T1000 (cell line): ENCODE results near the gene HOXB4.

Source experiments
- DNase-seq: peaks from one replicate; lab custom pipeline; 2025; ENCODE audit warnings: mixed read lengths; lab: John Stamatoyannopoulos, UW

Gene HOXB4

GRCh38 chr17:48589831-48590606 lies 11.9 kb upstream of the HOXB4 start, which contains the start of gene HOXB3:
Gene HOXB3, minus strand, starts transcription at chr17:48590241. Its CDS starts 37,767 bp downstream, at chr17:48552474.
- DNase-seq = no peak

- DNase-seq = no peak
These were observed 11.1 kb upstream of the HOXB4 start for GRCh38 chr17:48589060-48589830.

DNA sequence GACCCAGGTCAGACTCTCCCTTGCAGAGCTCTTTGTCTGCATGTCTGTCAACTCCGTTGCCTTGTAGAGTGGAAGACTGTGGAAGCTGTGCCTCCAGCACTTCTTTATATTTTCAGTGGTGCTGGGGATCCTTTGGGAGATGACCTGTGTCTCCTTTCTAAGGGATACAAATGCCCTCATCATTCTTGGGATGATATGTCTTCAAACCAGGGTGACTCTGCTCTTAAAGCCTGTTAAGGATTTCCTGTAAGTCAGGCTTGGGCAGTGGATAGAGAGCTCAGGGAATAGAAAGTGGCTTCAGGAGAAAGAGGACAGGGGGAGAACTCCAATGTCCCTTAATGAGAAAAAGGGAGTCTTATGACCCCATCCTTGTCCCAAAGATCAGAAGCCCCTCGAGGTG lies 10.4 kb upstream of the HOXB4 start:
- no peak for DNase-seq

DNA sequence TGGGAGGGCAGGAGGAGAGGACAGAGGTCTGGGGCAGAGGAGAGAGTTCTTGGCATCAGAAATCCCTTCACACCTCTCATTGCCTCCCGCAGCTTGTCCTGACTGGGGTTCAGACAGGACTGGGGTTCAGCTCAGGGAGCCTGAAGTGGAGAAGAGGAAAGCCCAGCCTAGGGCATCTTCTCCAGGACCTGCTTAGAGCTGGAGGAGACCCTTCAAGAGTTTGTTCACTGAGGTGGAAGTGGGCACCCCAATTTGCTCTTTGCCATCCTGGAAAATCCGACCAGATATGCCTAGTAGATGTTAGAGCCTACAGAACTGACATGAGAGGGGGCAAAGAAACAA lies 9.9 kb upstream of the HOXB4 start:
- no peak for DNase-seq

- no peak for DNase-seq
These were observed 9.3 kb upstream of the HOXB4 start for GRCh38 chr17:48587276-48588073.

DNA sequence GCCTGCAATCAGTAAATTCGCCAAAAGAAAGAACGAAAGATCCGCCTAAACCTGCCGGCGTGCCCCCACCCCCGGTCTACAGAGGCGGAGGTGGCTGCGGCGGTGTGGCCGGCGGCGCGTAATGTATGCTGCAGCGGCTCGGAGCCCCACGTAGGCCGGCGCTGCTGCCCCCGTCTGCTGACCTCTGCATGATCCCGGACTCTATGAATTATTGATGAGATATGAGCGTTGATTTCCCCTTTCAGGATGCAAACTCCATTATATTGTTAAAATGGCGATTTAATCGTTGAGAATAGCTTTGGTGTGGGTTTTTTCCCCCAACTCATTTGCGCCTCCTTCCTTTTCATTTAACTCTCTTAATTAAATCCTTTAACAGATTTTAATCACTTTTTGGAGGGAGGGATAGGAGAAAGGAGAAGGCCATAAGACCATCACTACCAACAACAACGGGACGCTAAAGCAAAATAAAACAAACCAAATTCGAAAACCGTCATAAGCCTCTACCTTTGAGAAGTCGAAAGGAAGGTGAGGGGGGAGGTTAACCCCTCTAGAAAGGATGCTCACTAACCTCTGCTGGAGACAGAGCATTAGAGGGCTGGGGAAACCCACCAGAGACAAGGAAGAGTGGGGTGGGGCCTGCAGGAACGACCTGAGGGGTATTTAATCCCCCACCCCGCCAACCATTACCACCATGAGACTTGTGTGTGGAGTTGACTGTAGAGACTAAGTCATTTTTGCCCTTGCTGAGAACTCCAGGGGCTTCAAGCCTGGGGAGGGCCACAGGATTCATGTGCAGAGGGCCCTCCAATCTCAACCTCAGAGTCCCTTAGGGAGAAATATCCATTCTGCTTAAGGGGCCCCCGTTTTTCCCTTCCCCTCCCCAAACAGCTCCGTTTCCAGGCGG lies 8.5 kb upstream of the HOXB4 start:
- no peak for DNase-seq

DNA sequence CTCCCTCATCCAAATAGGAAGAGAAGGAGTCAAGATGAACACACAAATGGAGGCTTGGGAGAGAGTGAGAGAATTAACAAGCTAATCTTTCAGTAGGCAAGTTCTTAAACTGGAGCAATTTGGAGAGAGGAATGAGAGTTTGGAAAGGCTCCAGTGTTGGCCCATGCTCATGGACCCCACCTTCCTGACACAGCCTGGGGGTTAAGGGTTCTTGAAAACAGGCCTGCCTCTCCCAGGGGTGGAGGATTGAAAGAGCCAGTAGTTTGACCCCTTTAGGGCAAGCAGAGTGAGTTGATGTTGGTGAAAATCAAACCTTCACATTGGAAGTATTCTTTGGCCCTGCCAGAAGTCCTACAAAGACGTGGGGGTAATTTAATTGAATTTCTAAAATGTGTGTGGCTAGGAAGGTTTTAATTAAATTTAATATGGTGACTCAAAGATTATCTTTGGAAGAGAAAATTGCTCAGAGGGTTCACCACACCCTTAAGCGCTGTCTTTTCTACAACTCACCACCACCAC lies 6.1 kb upstream of the HOXB4 start:
- DNase-seq = no peak

- DNase-seq = no peak
These were observed 5.6 kb upstream of the HOXB4 start for GRCh38 chr17:48583708-48584222.

DNA sequence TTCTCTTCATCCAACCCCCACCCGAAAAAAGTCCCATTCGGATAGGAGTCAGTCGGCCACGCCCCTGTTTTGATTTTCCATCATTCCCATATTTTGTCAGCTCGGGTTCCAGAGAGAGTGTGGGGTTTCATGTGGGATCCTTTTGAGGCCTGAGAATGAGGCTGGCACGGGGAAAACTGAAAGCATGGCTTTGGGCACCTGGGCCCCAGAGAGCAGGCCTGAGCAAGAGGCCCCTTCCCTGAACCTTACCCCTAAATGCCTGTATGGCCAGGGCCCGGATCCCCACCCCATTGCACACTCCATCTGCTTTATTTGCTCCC lies 4.6 kb upstream of the HOXB4 start:
- DNase-seq = no peak

DNA sequence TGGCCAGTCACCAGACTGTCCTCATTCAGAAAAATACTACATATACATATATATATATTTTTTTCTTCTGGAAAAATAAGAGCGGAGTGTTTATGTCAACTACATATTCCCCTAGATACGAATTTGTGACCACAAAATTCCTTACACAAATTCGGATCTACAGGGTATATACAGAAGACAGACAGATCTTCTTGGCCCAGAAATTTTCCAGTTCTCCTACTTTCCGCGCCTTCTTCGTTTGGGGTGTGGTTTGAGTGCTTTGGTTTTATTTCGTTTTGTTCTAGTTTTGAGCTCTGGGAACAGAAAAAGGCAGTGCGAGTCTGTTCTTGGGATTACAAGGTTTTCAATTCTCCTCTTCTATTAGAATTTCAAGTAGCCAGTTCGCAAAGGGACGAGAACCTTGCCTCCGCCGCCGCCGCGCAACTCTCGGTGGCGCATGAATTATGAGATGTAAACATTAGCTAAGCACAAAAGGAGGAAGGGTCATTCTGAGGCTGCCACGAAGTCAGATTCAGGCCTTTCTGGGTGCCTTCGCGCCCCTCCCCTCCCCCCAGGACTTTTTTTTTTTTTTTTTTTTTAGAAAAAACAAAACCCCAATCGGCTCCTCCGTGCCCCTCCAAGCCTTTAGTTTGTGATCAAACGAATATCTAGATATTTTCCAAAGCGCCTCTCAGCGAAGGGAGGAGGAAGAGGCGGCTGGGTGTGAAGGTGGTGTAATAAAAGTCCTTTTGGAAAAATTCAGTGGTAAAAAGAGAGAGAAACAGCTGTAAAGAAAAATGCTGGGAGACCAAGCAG lies 1.8 kb upstream of the HOXB4 start:
- DNase-seq = no peak

DNA sequence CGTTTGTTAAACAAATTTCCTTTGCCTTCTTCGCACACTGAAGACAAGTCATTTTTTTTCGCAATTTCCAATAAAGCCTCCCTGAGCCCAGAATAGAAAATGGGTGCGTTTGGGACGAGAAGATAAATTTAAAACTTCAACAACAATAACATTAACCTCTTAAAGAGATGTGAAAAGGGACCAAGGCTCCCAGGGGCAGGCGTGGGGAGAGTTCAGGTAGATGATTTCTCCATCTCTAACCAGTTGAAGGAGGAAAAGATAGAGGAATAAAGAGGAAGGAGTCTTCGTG lies 1.3 kb upstream of the HOXB4 start:
- DNase-seq = no peak

- no peak for DNase-seq
These were observed 693 bp upstream of the HOXB4 start for GRCh38 chr17:48578616-48579470.

DNA sequence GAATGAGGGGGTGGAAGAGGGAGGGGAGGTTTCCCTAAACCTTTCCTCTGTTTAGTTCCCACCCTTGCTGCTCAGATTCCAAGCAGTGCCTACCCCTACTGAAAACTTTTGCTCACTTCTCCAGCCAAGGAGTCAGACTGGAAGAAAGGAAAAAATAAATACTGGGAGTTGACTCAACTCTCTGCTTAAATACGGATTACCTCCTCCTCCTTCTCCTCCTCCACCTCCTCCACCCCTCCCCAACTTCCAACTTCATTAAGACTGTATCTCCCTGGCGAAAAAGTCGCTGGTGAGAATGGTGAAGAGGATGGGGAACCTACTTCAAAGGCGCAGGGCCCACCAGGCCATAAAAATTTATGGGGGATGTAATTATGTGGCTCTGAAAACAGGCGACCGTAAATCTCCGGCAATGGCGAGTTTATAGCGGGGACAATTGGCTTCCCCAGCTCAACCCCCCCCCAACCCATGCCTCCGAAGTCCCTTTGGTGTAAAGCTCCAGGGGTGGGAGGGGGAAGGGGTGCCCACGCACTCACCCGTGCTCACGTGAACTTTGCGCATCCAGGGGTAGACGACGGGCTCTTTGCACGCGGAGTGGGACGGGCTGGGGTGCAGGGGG lies 712 bp downstream of the HOXB4 start:
- DNase-seq = no peak

- no peak for DNase-seq
These were observed 1.5 kb downstream of the HOXB4 start for GRCh38 chr17:48576479-48577309.

GRCh38 chr17:48575673-48576478 lies 2.3 kb downstream of the HOXB4 start:
- no peak for DNase-seq

GRCh38 chr17:48575066-48575582 lies 3.0 kb downstream of the HOXB4 start:
- no peak for DNase-seq

- no peak for DNase-seq
These were observed 3.6 kb downstream of the HOXB4 start for GRCh38 chr17:48574505-48575065.
